Activated CD4-positive, CD25-positive, alpha-beta regulatory T cell treated with anti-CD3 and anti-CD28 coated beads, Interleukin-2, amount 50 U/mL, for 16 hours (primary cell): ENCODE data around the gene PITHD1.
"Not testable (repeated sequence)": the region's sequence is repeated elsewhere in the genome, so short reads cannot be mapped to it uniquely, and the experiment has no call there.

Experiments used
- DNase-seq: peaks from one replicate; pipeline ENCODE4 v3.0.0-alpha.2; 2020; ENCODE audit warnings: low read depth, low spot score

The PITHD1 gene

DNA sequence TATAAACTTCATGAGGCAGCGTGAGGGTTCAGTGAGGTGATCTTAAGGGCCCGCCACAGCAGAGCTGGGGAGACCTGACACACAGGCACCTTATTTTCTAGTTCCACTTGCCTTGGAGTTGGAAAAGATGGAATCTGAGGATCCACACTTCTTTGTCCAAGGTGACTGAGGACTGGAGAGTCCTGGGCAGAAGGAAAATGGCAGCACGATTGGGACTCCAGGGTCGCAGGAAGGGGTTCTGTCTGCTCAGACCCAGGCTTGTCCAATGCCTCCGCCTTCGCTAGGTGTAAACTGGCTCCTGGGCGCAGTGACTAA, 21.0 kb downstream of the PITHD1 start:
- no peak for DNase-seq

DNA sequence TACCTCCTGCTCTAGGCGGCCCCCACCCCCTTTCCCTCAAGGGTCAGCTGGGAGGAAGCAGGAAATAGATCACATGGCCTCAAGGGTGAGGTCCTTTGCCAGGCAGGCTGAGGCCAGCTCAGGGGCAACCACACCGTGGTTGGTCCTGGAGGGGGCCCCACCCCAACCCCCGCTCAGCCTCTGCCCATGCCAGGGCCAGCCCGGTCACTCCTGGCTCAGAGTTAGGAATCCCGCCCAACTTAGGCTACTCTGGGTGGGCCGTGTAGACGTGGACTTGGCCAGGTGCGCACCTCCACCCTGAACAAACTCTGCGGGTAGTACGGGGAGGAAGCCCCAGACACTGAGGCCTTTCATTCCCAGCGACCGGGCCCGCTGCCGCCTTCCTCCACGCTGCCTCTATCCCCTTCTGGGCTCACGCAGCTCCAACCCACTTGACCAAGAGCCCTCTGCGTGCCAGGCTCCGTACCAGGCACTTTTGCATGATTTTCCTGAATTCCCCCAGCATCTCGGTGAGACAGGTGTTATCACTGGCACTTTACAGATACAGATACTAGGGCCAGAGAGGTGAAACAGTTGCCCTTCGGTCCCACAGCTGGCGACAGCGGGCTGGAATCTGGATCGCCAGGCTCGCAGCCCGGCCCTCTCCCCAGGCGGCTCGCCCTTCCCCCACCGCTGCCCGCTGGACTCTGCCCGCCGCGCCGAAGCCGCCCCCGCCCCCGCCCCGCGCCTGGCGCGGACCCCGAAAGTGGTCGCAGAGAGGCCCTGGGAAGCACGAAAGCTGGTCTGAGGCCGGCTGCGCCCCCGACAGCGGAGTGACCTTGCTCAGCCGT, 21.6 kb downstream of the PITHD1 start:
- no peak for DNase-seq

DNA sequence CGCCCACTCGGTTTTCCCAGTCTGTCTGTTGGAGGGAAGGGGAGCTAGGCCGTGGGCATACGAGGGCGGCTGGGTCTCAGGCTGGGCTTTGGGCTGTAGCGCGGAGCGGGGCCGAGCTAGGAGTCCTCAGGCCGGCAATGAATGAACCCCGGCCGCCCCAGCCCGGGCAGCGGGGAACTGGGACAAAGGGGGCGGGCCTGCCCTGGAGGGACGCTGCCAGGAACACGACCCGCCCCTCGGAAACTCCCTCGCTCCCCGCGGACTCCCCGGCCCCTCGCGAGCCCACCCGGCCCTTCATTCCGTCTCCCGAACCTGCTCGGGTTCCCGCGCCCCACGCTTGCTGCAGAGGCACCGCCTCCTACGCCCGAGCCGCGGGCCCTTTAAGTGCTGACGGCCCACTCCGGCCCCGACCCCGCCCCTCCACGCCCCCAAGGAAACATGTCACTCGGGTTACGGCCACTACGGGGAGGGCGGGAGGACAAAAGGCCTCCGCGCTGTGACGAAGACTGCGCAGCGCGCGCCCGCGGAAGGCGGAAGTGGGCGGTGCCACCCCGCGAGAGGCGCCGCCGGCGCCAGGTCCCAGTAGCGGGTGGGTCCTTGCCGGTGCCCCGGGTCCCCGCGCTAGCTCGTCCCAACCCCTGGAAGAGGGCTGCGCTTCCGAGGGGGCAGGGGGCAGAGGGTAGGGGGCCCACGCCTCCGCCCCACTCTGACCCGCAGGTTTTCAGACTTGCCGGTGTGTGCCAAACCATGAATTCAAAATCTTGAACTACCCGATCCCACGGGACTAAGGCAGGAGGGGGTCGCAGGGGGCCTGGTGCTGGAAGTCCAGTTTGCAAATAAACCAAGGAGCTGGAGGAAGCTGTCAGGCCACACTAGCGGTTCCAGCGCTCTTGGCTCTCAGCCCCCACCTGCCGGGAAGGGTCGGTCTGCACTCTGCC, 22.5 kb downstream of the PITHD1 start, which contains the start of gene GALE:
TSS of gene GALE (minus strand) at position 355 of the 938 bp plus-strand sequence. CDS start 1,747 bp downstream, outside the sequence.
- peak; percentile 96 for DNase-seq

DNA sequence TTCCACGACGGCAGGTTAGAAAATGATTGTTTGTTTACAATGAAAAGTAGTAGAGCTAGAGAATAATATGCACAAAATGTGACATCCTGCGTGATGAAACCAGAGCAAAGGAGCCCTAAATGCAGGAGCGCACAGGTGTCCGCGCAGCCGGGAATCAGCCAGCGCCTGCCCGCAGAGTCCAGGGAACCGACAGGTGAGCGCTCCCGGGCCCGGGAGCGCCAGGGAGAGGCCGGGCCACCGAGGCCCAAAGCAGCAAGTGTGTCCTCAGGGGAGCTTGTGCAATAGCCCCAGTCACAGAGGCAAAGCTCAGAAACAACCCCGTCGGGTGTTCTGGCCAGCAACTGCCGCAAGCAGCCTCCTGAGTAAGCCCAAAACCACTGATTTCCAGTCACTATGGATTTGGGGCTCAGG, 23.1 kb downstream of the PITHD1 start:
- DNase-seq = no peak

DNA sequence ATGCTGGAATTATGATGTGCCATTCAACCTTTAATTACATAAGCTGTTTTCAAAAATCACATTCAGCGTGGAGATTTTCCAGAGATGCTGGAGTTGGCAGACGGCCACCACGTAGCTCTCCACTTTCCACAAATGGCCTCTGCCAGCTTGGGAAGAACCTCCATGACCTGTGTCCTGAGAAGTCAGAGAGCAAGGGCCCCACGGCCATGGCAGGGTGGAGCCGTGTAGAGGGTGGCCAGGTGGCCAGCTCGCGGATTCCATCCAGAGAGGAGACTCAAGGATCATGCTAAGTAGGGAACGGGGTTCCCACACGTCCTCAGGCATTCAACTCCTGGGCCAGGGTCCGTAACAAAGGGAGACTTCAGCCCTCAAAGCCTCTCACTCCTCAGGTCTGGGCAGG, 23.7 kb downstream of the PITHD1 start:
- DNase-seq = no peak

DNA sequence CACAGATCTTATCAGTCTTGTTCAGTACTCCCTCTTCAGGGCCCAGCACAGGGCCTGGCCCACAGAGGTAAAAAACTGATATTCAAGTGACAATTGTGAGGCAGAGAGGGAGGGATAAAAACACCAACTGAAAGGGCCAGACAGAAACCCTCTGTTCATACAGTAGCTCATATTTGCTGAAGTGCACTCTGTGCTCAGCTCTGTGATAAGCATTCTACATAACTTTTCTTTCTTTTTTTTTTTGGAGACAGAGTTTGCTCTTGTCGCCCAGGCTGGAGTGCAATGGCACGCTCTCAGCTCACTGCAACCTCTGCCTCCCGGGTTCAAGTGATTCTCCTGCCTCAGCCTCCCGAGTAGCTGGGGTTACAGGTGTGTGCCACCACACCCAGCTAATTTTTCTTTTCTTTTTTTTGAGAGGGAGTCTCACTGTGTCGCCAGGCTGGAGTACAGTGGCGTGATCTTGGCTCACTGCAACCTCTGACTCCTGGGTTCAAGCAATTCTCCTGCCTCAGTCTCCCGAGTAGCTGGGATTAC, 24.7 kb downstream of the PITHD1 start:
- not testable (repeated sequence) for DNase-seq

DNA sequence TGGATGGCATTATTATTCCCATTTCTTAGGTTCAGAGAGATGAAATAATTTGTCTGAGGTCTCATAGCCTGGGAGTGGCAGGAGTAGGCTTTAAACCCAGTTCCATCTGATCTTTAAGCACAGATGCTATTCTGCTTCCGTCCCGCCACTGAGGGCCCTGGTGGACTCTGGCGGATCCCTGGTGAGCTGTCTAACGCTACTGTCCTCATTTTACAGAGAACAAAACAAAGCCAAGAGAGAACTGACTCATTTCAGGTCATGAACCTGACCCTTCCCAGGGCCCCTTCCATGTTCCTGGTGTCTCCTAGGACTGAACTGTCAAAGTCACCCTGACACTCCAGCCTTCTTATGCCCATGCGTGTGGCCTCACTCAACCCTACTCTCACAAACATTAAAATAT, 25.5 kb downstream of the PITHD1 start:
- no peak for DNase-seq

DNA sequence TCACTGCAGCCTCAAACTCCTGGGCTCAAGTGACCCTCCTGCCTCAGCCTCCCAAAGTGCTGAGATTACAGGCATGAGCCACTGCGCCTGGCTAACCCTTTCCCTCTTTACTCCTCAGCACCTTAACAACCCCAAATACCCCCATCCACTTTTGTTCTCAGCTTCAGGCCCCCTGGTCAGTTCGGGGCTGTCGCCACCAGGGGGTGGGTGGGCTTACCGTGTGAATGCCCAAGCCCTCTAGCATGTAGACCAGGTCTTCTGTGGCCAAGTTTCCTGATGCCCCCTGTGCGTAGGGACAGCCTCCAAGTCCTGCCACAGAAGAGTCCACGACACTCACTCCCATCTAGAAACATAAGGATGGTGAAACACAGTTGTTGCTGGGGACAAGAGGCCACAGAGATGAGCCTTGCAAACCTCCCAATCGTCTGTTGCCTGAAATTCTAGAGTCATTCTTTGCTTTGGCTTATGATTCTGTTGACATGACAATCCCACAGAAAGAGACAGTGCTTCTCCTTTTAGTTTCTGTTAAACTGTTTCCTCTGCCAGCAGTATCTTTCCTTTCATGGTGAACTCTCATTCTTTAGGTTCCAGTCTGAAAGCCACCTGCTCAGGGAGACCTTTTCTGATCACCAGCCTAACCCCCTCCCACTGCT, 26.1 kb downstream of the PITHD1 start:
- DNase-seq = no peak

DNA sequence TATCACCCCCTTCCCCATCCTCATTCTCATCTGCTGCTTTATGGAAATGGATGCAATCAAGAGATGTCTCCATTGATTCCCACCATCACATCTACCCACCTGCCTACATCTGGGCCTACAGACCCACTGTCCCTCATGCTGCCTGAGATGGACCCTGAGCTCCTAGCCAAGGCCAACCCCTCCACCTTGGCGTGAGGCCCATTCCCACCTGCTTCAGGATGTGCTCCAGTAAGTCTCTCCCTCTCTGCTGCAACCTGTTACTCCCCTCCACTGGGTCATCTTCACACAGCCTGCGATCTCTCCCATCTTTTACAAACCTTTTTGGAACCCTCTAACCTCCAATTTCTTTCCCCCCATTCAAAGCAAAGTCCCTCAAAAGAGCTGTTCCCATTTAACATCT, 26.8 kb downstream of the PITHD1 start:
- DNase-seq = no peak

DNA sequence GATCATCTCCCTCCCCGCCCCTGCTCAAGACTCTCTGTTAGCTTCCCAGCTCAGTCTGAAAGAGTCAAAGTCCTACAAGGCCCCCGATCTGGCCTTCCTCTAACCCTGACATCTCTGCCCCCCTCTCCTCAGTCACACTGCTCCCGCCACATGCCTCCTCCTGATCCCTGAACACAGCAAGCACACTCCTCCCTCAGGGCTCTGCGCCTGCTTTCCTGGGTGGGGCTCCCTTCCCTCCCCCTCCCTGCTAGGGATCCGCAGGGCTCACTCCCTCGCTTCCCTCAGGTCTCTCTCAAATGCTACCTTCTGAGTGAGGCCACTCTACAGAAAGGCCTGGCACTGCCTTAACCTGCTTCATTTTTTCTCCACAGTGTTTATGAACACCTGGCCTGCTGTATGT, 28.1 kb downstream of the PITHD1 start:
- DNase-seq = no peak

DNA sequence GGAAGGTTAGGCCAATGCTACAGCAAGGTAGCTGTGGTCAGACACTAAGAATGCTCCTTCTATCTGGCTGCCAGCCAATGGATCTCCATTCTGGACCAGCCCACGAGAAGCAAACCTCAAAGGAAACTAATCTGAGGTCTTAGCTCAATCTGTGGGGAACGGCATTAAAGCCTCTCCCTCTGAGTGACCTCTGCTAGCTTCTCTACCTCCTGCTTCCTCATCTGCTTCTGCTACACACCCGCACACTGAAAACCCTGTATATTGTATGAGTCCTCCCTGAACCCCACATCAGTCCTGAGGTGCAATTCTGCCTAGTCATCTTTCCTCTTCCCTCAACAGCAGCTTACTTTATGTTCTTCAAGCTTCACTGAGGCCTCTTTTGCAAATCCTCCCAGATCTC, 29.2 kb downstream of the PITHD1 start:
- no peak for DNase-seq

DNA sequence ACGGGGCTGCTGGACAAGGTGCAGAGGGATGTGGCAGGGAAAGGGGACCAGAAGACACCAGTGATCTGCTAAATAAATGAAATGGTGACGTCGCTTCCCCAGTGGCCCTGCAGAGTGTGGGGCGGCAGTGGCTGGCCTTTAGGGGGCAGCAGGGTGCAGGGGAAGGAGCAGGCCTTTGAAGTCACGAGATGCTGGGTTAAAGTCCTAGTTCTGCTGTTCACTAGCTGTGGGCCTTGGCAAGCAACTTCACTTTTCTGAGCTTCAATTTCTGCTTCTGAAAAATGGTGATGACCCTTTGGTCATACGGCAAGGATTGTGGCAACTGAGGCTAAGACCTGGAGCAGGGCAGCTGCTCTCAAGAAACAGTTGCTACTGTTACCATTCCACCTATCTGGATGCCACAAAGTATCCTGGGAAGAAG, 31.5 kb downstream of the PITHD1 start:
- peak; percentile 55 for DNase-seq

DNA sequence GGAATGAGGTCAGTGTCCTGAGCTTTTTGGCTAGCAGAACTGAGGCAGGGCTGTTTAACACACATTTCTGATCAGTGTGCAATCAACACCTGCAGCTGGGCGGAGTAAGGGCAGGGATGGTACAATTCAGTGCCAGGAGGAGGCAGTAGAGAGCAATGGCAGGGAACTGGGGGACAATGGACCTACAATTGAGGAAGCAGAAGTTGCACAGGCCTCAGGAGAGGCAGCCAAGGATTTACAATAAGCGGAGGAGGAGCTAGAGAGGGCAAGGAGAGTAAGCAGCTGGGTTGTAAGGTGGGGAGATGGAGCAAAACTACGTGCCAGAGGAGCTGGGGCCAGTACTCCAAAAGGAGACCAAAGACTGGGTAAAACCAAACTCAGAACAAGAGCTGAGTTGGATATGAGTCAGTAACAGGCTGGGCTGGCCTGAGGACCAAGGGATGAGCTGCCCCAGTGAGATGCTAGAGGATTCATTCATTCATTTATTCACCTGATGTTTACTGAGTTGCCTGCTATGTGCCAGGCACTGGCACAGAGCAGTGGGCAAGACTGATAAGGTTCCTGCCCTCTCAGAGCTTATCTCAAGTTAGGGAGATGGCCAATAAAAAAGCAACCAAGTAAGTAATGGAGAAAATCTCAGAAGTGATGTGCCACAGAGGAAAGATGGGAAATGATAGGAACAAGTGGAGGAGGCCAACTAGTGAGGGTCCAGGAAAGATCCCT, 32.8 kb downstream of the PITHD1 start:
- DNase-seq = no peak

DNA sequence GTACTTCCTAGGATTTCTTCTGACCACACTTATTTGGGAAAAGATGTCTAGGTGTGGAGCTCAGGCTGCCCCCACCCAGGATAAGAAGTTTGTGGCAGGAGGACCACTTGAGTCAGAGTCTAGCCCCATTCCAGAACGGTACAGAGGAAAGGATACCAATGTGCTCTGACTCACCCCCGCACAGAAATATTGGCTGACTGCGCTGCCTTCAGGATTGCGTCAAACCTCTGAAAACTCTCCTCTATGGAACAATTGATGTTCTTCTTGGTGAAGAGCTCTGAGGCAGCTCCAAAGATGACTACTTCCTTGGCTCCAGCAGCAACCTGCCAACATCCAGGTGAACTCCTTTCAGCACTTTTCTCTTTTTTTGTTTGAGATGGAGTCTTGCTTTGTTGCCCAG, 35.8 kb downstream of the PITHD1 start:
- DNase-seq = no peak

DNA sequence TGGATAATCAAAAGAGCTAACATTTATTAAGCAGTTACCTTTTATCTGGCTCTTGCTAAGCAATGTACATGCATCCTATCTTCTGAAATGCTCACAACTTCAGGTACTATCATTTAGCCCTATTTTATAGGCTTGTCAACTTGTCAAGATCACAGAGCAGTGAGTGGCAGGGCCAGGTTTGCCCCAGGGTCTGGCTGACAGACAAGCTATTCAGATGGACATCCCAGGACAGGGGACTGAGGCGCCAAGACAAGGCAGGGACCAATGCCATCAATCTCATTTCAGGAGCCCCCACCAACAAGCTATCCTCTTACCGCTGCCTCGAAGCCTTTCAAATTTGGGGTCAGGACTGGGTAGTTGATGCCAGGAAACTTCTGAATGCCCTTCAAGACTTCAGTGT, 38.1 kb downstream of the PITHD1 start:
- DNase-seq = no peak

DNA sequence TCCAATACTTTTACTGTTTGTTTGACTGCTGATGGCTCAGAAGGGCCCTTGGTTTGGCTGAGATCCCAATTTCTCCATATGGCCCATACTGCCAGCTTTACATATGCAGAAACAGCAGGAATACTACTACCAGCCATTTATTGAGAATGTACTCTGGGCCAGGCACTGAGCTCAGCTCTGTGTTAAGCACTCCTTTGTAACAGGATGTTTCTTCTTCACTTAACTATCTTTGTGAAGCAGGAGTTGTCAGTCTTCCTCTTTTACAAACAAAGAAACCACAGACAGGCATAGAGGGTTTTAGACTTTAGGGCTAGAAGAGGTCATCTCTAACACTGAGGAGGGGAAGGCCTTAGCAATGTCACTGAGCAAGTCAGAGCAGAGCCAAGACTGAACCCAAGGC, 38.7 kb downstream of the PITHD1 start:
- no peak for DNase-seq

DNA sequence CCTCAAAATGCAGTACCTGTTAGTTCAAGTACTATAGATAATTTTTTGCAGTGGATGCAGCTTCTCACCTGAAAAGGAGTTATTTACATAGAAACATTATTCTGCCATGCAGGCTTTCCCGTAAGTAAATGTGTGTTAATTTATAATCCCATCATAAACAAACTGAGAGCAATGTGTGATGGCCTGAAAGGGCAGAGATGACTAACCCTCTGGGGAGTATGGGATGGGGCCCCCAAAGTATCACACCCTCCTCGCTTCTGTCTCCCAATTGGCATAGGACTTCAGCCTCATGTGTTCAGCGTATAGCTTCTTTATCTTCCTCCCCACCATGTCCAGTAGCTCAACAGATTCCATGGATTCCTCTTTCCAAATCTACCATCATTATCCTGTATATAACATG, 39.4 kb downstream of the PITHD1 start:
- DNase-seq = no peak

DNA sequence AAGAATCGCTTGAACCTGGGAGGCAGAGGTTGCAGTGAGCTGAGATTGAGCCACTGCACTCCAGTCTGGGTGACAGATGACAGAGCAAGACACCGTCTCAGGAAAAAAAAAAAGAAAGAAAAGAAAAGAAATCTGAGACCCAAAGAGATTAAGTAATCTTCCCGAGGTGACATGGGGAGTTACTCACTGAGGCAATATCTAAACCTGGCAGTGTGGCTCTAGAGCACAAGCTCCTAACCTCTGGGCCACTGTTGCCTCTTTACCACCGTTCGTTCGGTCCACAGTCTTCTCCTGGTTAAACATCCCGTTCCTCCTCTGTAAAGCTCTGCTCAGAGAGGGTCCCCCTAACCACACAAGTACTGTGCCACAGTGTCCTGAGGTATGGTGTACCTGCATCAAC, 45.5 kb downstream of the PITHD1 start:
- DNase-seq = no peak

DNA sequence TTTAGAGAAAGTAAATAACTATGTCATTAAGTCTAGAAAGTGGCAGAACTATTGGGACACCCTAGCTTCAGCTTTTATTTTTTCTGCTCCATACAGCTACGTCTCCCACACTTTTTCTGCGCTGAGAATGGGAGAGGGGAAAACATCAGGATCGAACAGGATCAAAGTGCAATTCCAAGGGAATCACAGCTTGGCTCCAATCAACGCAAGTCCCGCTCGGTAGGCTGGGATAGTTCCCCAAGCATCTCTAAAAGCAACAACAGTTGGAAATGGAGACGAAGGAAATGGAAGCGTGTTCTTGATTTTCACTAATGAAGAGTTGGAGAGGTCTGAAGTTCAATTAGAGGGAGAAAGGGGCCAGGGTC, 46.5 kb downstream of the PITHD1 start:
- no peak for DNase-seq

DNA sequence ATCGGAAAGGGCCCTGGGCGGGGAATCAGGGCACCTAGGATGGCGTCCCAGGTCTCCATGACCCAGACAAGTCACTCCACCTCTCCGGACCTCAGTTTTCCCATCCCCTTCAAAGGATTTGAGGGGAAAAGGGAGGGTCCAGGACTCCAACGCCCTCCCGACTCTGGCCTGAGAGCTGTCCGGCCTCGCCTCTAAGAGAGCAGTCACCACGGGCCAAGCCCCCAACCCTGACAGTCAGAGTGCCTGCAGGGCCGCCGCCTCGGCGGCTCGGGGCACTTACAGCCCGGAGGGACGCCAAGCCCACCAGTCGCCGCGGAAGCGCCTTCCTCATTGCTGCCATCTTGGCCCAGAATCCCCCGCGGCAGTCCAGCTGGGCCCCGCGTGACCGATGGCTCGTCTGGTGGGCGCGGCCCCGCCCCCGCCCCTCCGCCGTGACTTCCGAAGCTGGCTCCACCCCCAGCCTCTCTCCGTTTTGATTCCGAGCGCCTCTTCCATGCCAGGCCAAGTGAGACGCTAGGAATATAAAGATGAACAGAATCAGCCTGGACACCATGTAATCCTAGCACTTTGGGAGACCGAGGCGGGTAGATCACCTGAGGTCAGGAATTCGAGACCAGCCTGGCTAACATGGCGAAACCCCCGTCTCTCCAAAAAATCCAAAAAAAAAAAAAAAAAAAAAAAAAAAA, 47.0 kb downstream of the PITHD1 start, which contains the start of gene HMGCL:
TSS of gene HMGCL (minus strand) at position 354 of the 686 bp plus-strand sequence. CDS start at position 340, 14 bp downstream.
- DNase-seq = peak; percentile 78
